Activated CD8-positive, alpha-beta T cell treated with anti-CD3 and anti-CD28 coated beads, Interleukin-2, amount 10 ng/mL, durations not matched to agents 7 days and 5 days (primary cell): ENCODE measurements around the gene HCN4. TPM values are rescaled to one million over a fixed set of nuclear protein-coding genes. Genes with fewer than 3 reads are reported as not detected.
"Not testable (repeated sequence)": the region's sequence is repeated elsewhere in the genome, so short reads cannot be mapped to it uniquely, and the experiment has no call there.

Experiments used
- ATAC-seq: fragments of 150-1000 bp; cut with Tn5 transposase; one replicate; pipeline ENCODE4 v1.10.0; 2021; ENCODE audit warnings: moderate library complexity
- CTCF ChIA-PET: fragments of 350-600 bp; sonication (Branson Sonifier 250); formaldehyde crosslinking; loops from one replicate; lab custom pipeline; 2021; ENCODE audit warnings: antibody characterized with exemption; lab: Charles Lee
- POLR2A ChIA-PET: fragments of 350-600 bp; sonication (Branson Sonifier 250); formaldehyde crosslinking; loops from one replicate; lab custom pipeline; 2021; ENCODE audit warnings: antibody characterized with exemption; lab: Charles Lee
- DNase-seq: peaks from one replicate; pipeline ENCODE4 v3.0.0-alpha.2; 2020
- H3K27ac Mint-ChIP-seq: one replicate; pipeline ENCODE4 v1.8.0; 2021; ENCODE audit warnings: mild to moderate bottlenecking, mixed read lengths
- H3K27me3 Mint-ChIP-seq: one replicate; pipeline ENCODE4 v1.8.0; 2021; ENCODE audit warnings: low read depth, mixed read lengths
- H3K36me3 Mint-ChIP-seq: one replicate; pipeline ENCODE4 v1.8.0; 2021; ENCODE audit warnings: low read depth, mixed read lengths
- H3K4me1 Mint-ChIP-seq: one replicate; pipeline ENCODE4 v1.8.0; 2021; ENCODE audit warnings: low read depth, mixed read lengths
- H3K4me3 Mint-ChIP-seq: one replicate; pipeline ENCODE4 v1.8.0; 2021; ENCODE audit warnings: mild to moderate bottlenecking, mixed read lengths
- H3K9me3 Mint-ChIP-seq: one replicate; pipeline ENCODE4 v1.8.0; 2022; ENCODE audit warnings: mixed read lengths; ENCODE audit not compliant: insufficient read depth
- total RNA-seq, 2 experiments: library from RNA; stranded (reverse); gene quantifications; one replicate each; pipeline ENCODE4 v1.2.3, GENCODE V29; 2021

Gene HCN4
- total RNA-seq, 2 experiments from 2014 or later, result not detected

DNA sequence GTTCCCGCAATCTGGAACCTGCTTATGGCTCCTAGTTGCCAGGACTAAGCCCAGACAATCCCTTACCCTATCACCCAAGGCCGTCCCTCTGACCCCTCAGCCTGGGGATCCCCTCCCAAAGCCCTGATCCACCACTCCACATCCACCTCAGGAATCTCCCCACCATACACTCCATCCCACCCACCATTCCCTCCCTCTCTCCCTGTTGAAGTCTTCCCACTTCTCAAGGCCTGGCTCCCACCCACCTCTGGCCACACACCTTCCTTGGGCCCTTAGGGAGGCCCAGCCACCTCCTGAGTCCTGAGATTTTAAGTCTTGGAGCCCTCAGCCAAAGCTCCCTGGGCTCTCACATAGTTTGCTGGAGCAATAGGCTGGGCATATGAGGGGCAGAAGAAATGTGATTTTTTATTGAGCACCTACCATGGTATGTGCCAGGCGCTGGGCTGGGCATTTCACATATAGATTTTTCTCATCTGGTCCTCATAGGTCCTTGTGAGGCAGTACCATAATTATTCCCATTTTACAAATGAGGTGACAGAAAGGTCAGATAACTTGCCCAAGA lies 48.1 kb downstream of the HCN4 start:
- Mint-ChIP-seq H3K36me3 (no peaks in the 10 kb centered on the region), H3K4me3 (no peak overlapping the region), H3K27ac (no peak overlapping the region), H3K9me3 (no peaks in the 10 kb centered on the region), H3K27me3 (peaks cover 13% of the 10 kb centered on the region), H3K4me1 (no peaks in the 10 kb centered on the region)
- ATAC-seq, result no peak
- POLR2A ChIA-PET, result no interaction called here
- no peak for DNase-seq
- CTCF ChIA-PET, result interaction anchor here (1.2 kb wide), 1 partner anchor 18 kb away, joined by 3 read pairs; no protein-coding TSS in a partner anchor

DNA sequence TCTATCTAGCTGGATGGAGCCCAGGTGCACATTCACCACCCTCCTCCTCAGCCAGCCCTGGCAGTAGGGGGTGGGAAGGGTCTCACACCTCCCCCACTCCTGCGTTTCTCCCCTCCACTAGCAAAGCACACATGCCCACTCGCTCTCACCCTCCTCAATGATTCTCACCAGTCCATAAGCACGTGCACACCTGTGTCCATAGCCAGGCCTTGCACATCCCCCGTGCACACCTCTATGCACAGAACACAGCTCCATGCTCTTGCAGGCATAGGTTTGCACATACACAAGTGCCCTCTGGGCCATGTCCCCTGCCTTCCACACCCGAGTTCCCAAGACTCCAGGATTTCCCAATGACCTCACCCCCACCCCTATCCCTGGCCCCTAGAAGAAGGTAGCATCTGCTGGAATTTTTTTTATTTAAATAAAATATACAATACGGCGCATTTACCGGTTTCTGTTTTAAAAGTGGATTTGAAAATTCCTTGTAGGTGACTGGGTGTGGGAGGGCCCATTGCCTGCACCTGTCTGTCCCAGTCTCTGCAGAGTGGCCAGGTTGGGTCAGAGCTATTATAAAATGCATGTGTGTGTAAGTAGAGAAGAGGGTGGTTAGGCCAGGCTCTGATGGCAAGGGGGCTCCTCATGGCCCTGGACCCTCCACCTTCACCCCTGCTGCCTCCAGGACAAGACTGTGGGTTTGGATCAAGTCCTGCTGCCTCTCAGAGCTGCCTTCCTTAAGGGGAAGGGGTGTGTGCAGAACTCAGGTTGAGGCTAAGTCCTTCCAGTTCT lies 49.1 kb downstream of the HCN4 start:
- DNase-seq, result no peak
- ATAC-seq, result no peak
- ChIA-PET CTCF (interaction anchor here (1.2 kb wide), 1 partner anchor 17 kb away, joined by 3 read pairs; no protein-coding TSS in a partner anchor), POLR2A (no interaction called here)
- H3K4me1 Mint-ChIP-seq, result no peaks in the 10 kb centered on the region
- H3K9me3 Mint-ChIP-seq, result no peaks in the 10 kb centered on the region
- H3K27ac Mint-ChIP-seq, result no peak overlapping the region
- H3K4me3 Mint-ChIP-seq, result no peak overlapping the region
- no peaks in the 10 kb centered on the region for H3K36me3 Mint-ChIP-seq
- H3K27me3 Mint-ChIP-seq, result peaks cover 17% of the 10 kb centered on the region

DNA sequence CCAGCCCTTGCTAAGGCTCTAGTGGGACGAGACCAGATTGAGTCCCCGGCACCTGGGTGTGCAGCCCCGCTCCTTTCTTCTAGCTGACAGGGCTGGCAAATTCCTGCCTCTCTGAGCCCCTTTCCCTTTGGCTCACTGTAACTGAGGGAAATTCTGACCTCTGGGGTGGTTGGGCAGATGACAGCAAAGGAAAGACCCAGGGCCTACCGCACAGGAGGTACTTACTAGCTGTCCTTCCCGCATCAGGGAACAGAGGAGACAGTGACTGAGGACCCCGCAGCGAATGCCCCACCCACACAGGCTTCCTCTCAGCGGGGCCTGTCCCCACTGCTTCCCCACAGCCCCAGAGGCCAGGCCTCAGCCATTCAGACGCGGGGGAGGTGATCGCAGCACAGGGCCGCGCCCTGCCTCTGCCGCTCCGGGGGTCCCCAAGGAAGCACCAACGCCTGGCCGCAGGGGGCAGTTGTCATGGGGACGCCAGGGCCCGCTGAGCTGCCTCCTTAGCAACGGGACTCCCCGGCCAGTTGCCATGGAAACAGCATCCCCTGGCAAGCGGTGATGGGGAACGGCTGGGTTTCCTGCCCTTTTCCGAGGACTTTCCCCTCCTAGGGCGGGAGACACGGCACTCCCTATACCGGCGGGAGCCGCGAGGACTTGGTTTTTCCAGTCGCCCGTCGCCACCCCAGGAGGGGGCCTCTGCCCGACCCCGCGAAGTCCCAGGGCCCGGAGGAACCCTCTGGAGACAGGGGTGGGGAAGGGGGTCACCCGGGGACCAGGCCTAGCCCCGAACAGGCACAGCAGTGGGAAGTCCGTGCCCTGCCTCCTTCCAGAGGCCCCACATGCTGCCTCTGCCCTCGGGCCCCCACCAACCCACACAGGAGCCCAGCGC lies 50.1 kb downstream of the HCN4 start:
- ChIA-PET CTCF (no interaction called here), POLR2A (no interaction called here)
- ATAC-seq (no peak), DNase-seq (no peak)
- Mint-ChIP-seq H3K27ac (no peak overlapping the region), H3K9me3 (no peaks in the 10 kb centered on the region), H3K36me3 (no peaks in the 10 kb centered on the region), H3K4me1 (no peaks in the 10 kb centered on the region), H3K27me3 (peaks cover 19% of the 10 kb centered on the region), H3K4me3 (no peak overlapping the region)

DNA sequence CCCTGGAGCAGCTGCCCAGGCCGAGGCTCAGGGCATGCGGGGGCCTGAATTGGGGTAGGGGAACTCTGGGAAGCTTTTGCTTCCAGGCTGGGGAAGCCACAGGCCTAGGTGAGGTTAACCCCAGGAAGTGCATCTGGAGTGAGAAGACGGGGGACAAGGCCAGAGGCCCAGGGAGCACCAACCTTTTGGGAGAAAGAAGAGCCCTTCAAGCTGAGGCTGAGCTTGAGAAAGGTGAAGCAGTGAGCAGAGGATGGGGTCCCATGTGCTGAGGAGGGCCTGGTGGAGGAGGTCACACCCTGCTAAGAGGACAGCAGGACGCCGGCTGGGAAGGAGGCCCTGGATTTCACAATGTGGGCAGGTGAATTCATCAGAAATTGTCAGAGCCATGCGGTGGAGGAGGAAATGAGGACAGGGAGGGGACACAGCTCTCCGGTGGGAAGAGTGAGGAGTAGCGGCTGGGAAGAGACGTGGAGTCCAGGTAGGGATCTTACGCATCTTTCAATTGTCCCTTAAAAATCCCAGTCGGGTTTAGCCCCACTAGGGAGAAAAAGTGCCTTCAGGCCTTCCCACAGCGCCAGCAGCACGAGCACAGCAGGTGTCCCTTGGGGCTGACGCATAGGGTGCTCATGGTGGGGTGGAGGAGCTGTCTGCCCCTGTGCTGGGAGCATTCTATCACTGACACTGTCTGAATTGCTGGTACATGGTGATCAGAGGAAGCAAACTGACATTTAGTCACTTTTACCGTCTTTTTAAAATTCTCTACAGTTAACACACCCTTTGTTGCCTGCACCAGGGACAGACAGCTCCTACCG lies 50.9 kb downstream of the HCN4 start:
- no peaks in the 10 kb centered on the region for H3K9me3 Mint-ChIP-seq
- ChIA-PET CTCF (no interaction called here), POLR2A (no interaction called here)
- no peaks in the 10 kb centered on the region for H3K4me1 Mint-ChIP-seq
- no peak overlapping the region for H3K27ac Mint-ChIP-seq
- DNase-seq (no peak), ATAC-seq (no peak)
- no peaks in the 10 kb centered on the region for H3K36me3 Mint-ChIP-seq
- peaks cover 19% of the 10 kb centered on the region for H3K27me3 Mint-ChIP-seq
- H3K4me3 Mint-ChIP-seq, result no peak overlapping the region

DNA sequence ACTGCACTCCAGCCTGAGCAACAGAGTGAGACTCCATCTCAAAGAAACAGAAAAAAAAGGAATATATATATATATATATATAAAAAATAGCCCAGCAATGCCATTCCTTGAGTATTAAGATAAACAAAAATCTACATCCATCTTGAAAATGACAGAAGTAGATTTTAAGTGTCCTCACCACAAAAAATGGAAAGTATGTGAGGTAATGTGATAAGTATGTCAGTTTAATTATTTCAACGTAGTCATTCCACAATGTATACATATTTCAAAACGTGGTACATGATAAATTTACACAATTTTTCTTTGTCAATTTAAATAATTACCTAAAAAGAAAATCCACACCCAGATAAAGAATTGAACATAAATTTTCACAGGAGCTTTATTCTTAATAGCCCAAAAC lies 54.9 kb downstream of the HCN4 start:
- H3K27ac Mint-ChIP-seq, result no peak overlapping the region
- H3K9me3 Mint-ChIP-seq, result no peaks in the 10 kb centered on the region
- H3K27me3 Mint-ChIP-seq, result peaks cover 15% of the 10 kb centered on the region
- ATAC-seq (no peak), DNase-seq (no peak)
- H3K36me3 Mint-ChIP-seq, result no peaks in the 10 kb centered on the region
- no peak overlapping the region for H3K4me3 Mint-ChIP-seq
- H3K4me1 Mint-ChIP-seq, result no peaks in the 10 kb centered on the region
- ChIA-PET POLR2A (no interaction called here), CTCF (no interaction called here)

DNA sequence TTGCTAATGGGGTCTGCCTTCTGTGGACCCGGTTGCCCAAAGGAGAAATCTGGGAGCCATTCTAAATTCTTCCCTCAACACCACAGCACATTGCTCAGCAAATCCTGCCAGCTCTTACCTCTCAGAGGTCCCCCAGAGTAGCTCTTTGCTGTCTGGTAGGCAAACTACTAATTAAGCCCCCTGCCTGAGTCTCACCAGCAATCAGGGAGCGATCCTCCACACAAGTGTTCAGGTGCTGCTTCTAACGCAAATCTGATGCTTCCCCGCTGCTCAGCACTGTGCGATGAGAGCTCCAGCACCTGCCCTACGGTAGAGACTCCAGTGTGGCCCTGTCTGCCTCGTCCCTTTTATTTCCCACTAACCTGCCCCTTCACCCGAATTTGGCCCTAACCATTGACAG lies 60.5 kb downstream of the HCN4 start:
- ChIA-PET CTCF (interaction anchor here (1.6 to 3.3 kb wide), 2 partner anchors 328 to 391 kb away, joined by 4 to 19 read pairs; no protein-coding TSS in a partner anchor), POLR2A (no interaction called here)
- Mint-ChIP-seq H3K27me3 (no peaks in the 10 kb centered on the region), H3K36me3 (no peaks in the 10 kb centered on the region), H3K9me3 (no peaks in the 10 kb centered on the region), H3K27ac (no peak overlapping the region), H3K4me3 (no peak overlapping the region), H3K4me1 (peaks cover 5% of the 10 kb centered on the region)
- DNase-seq, result no peak
- no peak for ATAC-seq

DNA sequence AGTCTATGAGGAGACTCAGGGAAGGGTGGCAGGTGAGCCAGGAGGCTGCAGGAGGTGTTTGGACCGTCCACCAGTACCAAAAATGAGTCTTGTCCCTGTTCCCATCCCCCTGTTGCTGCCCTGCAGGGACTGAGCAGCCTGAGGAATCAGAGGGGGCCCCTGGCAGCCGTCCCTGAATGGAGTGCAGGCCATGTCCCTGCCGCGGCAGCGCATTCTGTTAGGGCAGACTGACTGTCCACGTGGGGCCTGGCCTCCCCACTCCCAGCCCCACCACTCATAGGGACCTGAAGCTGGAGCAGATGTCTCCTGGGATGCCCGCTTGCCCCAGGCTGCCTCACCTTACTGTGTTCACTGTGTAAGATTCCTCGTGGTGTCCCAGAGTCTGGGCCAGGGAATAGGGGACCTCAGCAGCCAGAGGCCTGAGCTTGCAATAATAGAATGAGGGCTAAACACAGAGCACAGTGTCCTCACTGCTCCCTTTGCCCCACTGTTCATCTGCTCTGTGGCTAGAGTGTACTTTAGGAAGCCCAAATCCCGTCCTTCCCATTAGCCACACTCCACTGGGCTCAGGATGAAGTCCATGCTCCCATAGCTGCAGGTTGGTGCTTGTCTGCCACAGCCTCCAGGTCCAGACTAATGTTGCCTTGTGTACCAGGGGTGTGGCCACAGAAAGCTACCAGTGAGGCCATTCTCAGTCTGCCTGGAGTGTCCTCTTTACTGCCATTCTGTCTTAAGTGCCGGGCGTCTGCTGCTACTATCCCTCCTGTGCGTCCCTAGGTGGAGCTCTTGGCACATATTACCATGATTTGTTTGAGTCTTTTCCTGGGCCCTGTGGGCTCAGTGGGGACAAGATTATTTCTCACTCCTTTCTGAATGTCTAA lies 63.2 kb downstream of the HCN4 start:
- Mint-ChIP-seq H3K27me3 (no peaks in the 10 kb centered on the region), H3K4me1 (peaks cover 5% of the 10 kb centered on the region), H3K4me3 (no peak overlapping the region), H3K36me3 (no peaks in the 10 kb centered on the region), H3K9me3 (no peaks in the 10 kb centered on the region), H3K27ac (no peak overlapping the region)
- ChIA-PET CTCF (interaction anchor here (0.5 to 3.3 kb wide), 4 partner anchors 11 to 771 kb away, joined by 3 to 19 read pairs (median 6); no protein-coding TSS in a partner anchor), POLR2A (no interaction called here)
- peak; percentile 42 for DNase-seq
- ATAC-seq, result no peak

DNA sequence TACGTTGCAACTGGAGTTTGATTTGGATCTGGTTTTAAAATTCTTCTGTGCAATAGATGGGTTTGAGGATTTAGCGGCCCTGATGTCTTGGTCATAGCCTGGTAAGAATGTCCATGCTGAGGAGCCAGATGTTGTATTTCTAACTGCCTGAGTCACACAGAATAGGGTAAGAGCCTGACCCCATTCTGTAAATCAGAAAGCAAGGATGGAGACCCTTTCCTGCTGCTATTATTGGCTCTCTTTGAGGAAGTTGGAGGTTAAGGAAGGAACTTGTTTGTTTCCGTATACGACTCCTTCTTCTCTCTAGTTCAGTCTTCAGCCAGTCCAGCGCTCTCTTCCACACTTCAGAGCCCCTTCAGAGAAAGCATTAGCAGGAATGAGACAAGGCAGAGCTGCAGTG lies 65.1 kb downstream of the HCN4 start:
- CTCF ChIA-PET, result interaction anchor here (1.1 kb wide), 1 partner anchor 333 kb away, joined by 5 read pairs; no protein-coding TSS in a partner anchor
- no peak overlapping the region for H3K4me3 Mint-ChIP-seq
- H3K4me1 Mint-ChIP-seq, result peaks cover 5% of the 10 kb centered on the region
- no peaks in the 10 kb centered on the region for H3K9me3 Mint-ChIP-seq
- H3K36me3 Mint-ChIP-seq, result no peaks in the 10 kb centered on the region
- H3K27ac Mint-ChIP-seq, result no peak overlapping the region
- H3K27me3 Mint-ChIP-seq, result no peaks in the 10 kb centered on the region
- POLR2A ChIA-PET, result no interaction called here
- DNase-seq (no peak), ATAC-seq (no peak)

DNA sequence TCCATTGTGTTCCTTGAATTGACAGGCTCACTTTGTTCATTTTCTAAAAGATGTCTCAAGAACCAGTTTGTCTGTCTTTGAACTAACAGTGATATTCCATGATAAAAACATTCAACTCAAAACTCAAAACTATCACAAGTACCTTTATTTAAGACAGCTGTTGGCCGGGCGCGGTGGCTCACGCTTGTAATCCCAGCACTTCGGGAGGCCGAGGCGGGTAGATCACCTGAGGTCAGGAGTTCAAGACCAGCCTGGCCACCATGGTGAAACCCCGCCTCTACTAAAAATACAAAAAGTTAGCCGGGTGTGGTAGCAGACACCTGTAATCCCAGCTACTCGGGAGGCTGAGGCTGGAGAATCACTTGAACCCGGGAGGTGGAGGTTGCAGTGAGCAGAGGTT lies 68.5 kb downstream of the HCN4 start:
- H3K27me3 Mint-ChIP-seq, H3K4me3 Mint-ChIP-seq, DNase-seq, H3K36me3 Mint-ChIP-seq, CTCF ChIA-PET, H3K9me3 Mint-ChIP-seq, H3K4me1 Mint-ChIP-seq, H3K27ac Mint-ChIP-seq, POLR2A ChIA-PET, ATAC-seq: not testable (repeated sequence)

DNA sequence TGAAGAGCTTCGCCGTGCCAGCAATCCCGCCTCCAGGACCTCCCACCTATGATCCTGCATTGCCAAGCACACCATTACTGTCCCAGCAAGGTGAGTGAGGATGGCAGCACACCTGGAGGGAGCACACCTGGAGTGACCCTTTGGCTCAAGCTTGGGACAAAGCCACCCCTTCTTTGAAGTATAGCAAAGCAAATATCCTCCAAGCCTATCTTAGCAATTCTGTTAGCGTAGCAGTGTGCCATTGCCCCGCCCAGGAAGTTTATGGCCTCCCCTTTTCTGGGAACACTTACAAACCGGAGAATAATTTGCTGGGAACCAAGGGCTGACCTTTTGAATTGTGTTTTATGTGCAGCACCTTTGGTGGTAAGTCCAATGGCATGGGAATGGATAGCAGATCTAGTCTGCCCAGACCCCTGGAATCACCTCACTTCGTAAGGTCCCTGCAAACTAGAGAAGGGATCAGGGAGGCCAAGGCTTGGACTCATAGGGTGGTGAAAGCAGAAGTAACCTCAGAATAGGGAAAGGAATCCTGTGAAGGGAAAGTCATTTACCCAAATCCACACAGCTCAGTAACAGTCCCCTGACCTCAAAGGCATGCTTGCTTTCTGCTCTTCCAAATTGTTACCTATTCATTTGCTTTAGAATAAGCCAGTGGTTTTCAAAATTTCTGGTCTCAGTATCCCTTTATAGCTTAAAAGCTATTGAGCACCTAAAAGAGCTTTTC lies 70.1 kb downstream of the HCN4 start:
- no peaks in the 10 kb centered on the region for H3K27me3 Mint-ChIP-seq
- no peak overlapping the region for H3K4me3 Mint-ChIP-seq
- no peaks in the 10 kb centered on the region for H3K9me3 Mint-ChIP-seq
- ChIA-PET CTCF (interaction anchor here (0.6 to 1.2 kb wide), 2 partner anchors 14 to 337 kb away, joined by 3 read pairs; no protein-coding TSS in a partner anchor), POLR2A (interaction anchor here (0.6 kb wide), 1 partner anchor 256 kb away, joined by 3 read pairs; no protein-coding TSS in a partner anchor)
- DNase-seq (no peak), ATAC-seq (no peak)
- no peaks in the 10 kb centered on the region for H3K36me3 Mint-ChIP-seq
- no peak overlapping the region for H3K27ac Mint-ChIP-seq
- peaks cover 3% of the 10 kb centered on the region for H3K4me1 Mint-ChIP-seq
